Lower lobe of right lung (tissue), 2 donors: ENCODE data around the gene ANKRD13A. TPM values are rescaled to one million over a fixed set of nuclear protein-coding genes. Genes with fewer than 3 reads are reported as not detected.
"Not testable (repeated sequence)": the region's sequence is repeated elsewhere in the genome, so short reads cannot be mapped to it uniquely, and the experiment has no call there.

Experiments
- ATAC-seq, 2 donors: fragments of 200-7000 bp; cut with Tn5 transposase; one replicate each; pipeline ENCODE4 v1.9.1; 2020 to 2022; ENCODE audit warnings: mild to moderate bottlenecking in 2 of 2, moderate library complexity in 2 of 2
- DNase-seq: peaks from one replicate; pipeline ENCODE4 v3.0.0-alpha.2; 2020
- H3K27ac ChIP-seq: fragments of 200-600 bp; one replicate; pipeline ENCODE4 v1.8.0; 2022
- H3K27me3 ChIP-seq: fragments of 200-600 bp; one replicate; pipeline ENCODE4 v1.8.0; 2022; ENCODE audit warnings: low read depth
- H3K36me3 ChIP-seq: fragments of 200-600 bp; one replicate; pipeline ENCODE4 v1.8.0; 2022; ENCODE audit warnings: mild to moderate bottlenecking
- H3K4me1 ChIP-seq: fragments of 200-600 bp; one replicate; pipeline ENCODE4 v1.8.0; 2022
- H3K4me3 ChIP-seq: fragments of 200-600 bp; one replicate; pipeline ENCODE4 v1.8.0; 2022; ENCODE audit warnings: mild to moderate bottlenecking
- H3K9me3 ChIP-seq: fragments of 200-600 bp; one replicate; pipeline ENCODE4 v1.8.0; 2022
- CTCF ChIP-seq: fragments of 200-600 bp; IDR thresholded peaks from one replicate; pipeline ENCODE4 v1.8.0; 2022; ENCODE audit warnings: antibody characterized with exemption, mild to moderate bottlenecking
- intact Hi-C: fragments of 100-400 bp; cut with DNase I; formaldehyde crosslinking; loops from one replicate; pipeline ENCODE4 v1.11.0; 2022
- total RNA-seq: library from RNA; stranded (reverse); fragmentation: NEBNext Ultra II Directional; extraction: Animal tissue kit (Norgen Biotek cat#: 25700); gene quantifications from one replicate; pipeline ENCODE4 v1.2.1, GENCODE V29; 2021
- donor health status: DM: no; HTN: yes; CAD: no; lungs with severe emphysema.

ANKRD13A gene
- total RNA-seq, 1 donor from 2014 or later: 62.5 TPM

GRCh38 chr12:110065540-110065939 lies 66.3 kb downstream of the ANKRD13A start:
- intact Hi-C loops: no loop called here
- ATAC-seq (no peak), DNase-seq (no peak)
- Histone ChIP-seq H3K4me3 (no peak overlapping the region), H3K36me3 (no peaks in the 10 kb centered on the region), H3K9me3 (no peaks in the 10 kb centered on the region), H3K4me1 (no peaks in the 10 kb centered on the region), H3K27me3 (no peaks in the 10 kb centered on the region), H3K27ac (no peak overlapping the region)
- TF ChIP-seq CTCF: no peak

- ATAC-seq: no peak
Measured at GRCh38 chr12:110067531-110067930, 68.3 kb downstream of the ANKRD13A start.

GRCh38 chr12:110068115-110068514 lies 68.9 kb downstream of the ANKRD13A start:
- H3K4me3 ChIP-seq, H3K27me3 ChIP-seq, DNase-seq, H3K36me3 ChIP-seq, H3K4me1 ChIP-seq, ATAC-seq, H3K27ac ChIP-seq, H3K9me3 ChIP-seq, intact Hi-C loops: not testable (repeated sequence)

More at GRCh38 chr12:110067531-110067930, 68.3 kb downstream of the ANKRD13A start:
- H3K27ac ChIP-seq: no peak overlapping the region
- no peak for DNase-seq
- no peak overlapping the region for H3K4me3 ChIP-seq
- no peaks in the 10 kb centered on the region for H3K9me3 ChIP-seq
- H3K4me1 ChIP-seq: no peaks in the 10 kb centered on the region
- intact Hi-C loops: no loop called here
- no peak for TF ChIP-seq CTCF
- no peaks in the 10 kb centered on the region for H3K27me3 ChIP-seq
- no peaks in the 10 kb centered on the region for H3K36me3 ChIP-seq

GRCh38 chr12:110068654-110069053 lies 69.4 kb downstream of the ANKRD13A start:
- no peak for TF ChIP-seq CTCF
- Histone ChIP-seq H3K27ac (no peak overlapping the region), H3K9me3 (no peaks in the 10 kb centered on the region), H3K27me3 (no peaks in the 10 kb centered on the region), H3K4me1 (peaks cover 11% of the 10 kb centered on the region), H3K36me3 (no peaks in the 10 kb centered on the region), H3K4me3 (no peak overlapping the region)
- intact Hi-C loops: no loop called here
- ATAC-seq (no peak), DNase-seq (no peak)

GRCh38 chr12:110071504-110071903 lies 72.3 kb downstream of the ANKRD13A start:
- H3K36me3 ChIP-seq: no peaks in the 10 kb centered on the region
- DNase-seq (no peak), ATAC-seq (no peak)
- H3K27ac ChIP-seq: no peak overlapping the region
- no peak overlapping the region for H3K4me3 ChIP-seq
- H3K27me3 ChIP-seq: no peaks in the 10 kb centered on the region
- intact Hi-C loops: no loop called here
- no peak for TF ChIP-seq CTCF
- H3K4me1 ChIP-seq: peaks cover 12% of the 10 kb centered on the region
- no peaks in the 10 kb centered on the region for H3K9me3 ChIP-seq

- no peak for TF ChIP-seq CTCF
- Histone ChIP-seq H3K27ac (no peak overlapping the region), H3K4me1 (peaks cover 12% of the 10 kb centered on the region), H3K4me3 (no peak overlapping the region), H3K36me3 (no peaks in the 10 kb centered on the region), H3K27me3 (no peaks in the 10 kb centered on the region), H3K9me3 (no peaks in the 10 kb centered on the region)
- ATAC-seq (no peak), DNase-seq (no peak)
- intact Hi-C loops: no loop called here
Measured at GRCh38 chr12:110071967-110072366, 72.7 kb downstream of the ANKRD13A start.

- Histone ChIP-seq H3K4me3 (peak overlapping the region; percentile 52), H3K4me1 (peaks cover 12% of the 10 kb centered on the region), H3K27ac (peak overlapping the region; percentile 46)
- intact Hi-C loops, H3K9me3 ChIP-seq, H3K27me3 ChIP-seq, DNase-seq, H3K36me3 ChIP-seq, ATAC-seq: not testable (repeated sequence)
Measured at GRCh38 chr12:110072636-110073035, 73.4 kb downstream of the ANKRD13A start.
